GM12878 (cell line): Measurements from ENCODE around the gene SETD1A. TPM values are rescaled to one million over a fixed set of nuclear protein-coding genes. Genes with fewer than 3 reads are reported as not detected.

Experiments
- ATAC-seq: fragments of 200-7000 bp; cut with Tn5 transposase; 3 replicates; pipeline ENCODE4 v1.9.1; 2020; ENCODE audit warnings: mild to moderate bottlenecking, moderate library complexity
- BruUV-seq: library from RNA; stranded (reverse); fragments of 400-500 nt; replicated peaks from 2 replicates; lab custom pipeline; 2021; lab: Mats Ljungman, UMichigan
- CTCF ChIA-PET: fragments of 300-600 bp; sonication (Branson Sonifier 250); formaldehyde crosslinking; extraction: SDS; loops from one replicate; lab custom pipeline; 2021; ENCODE audit warnings: inconsistent platforms; lab: Yijun Ruan, JAX
- POLR2A ChIA-PET: fragments of 350-600 bp; formaldehyde crosslinking; extraction: SDS; loops from one replicate; lab custom pipeline; 2021; ENCODE audit warnings: inconsistent platforms; lab: Charles Lee
- RAD21 ChIA-PET: fragments of 300-600 bp; sonication (Branson Sonifier 250); formaldehyde crosslinking; loops from one replicate; lab custom pipeline; 2023; ENCODE audit warnings: antibody characterized with exemption; ENCODE audit not compliant: unreplicated experiment; lab: Charles Lee
- SMC1A ChIA-PET: fragments of 300-600 bp; sonication (Branson Sonifier 250); formaldehyde crosslinking; loops from one replicate; lab custom pipeline; 2023; ENCODE audit not compliant: unreplicated experiment, uncharacterized antibody; lab: Charles Lee
- DNase-seq: peaks from one replicate; pipeline ENCODE4 v3.0.0-alpha.2; 2011; ENCODE audit warnings: low read depth, low spot score
- FAIRE-seq: peaks from 3 replicates; lab custom pipeline; 2011; peaks lifted over from hg19 to GRCh38; lab: Jason Lieb, UNC
- H2AFZ ChIP-seq: 2 replicates; pipeline ENCODE4 v1.6.0; 2011; ENCODE audit warnings: low read depth, low read length, control low read depth; ENCODE audit not compliant: control insufficient read depth
- H3K27ac ChIP-seq: 2 replicates; pipeline ENCODE4 v1.5.1; 2011; ENCODE audit warnings: control low read depth; ENCODE audit not compliant: control insufficient read depth, insufficient read depth
- H3K27me3 ChIP-seq, 2 experiments: replicated peaks in 1 of 2; 2 replicates each; pipeline versions ENCODE4 v1.6.0 to v1.6.1; 2011; ENCODE audit warnings: low read length in 1 of 2; ENCODE audit not compliant: control insufficient read depth in 2 of 2, insufficient read depth in 2 of 2
- H3K36me3 ChIP-seq, 2 experiments: 2 replicates each; pipeline ENCODE4 v1.5.1; 2011; ENCODE audit warnings: low read length in 1 of 2; ENCODE audit not compliant: control insufficient read depth in 2 of 2, insufficient read depth in 2 of 2
- H3K4me1 ChIP-seq: 2 replicates; pipeline ENCODE4 v1.6.1; 2011; ENCODE audit warnings: mild to moderate bottlenecking, low read length, moderate library complexity, mixed read lengths; ENCODE audit not compliant: control insufficient read depth, insufficient read depth
- H3K4me2 ChIP-seq: 2 replicates; pipeline ENCODE4 v1.6.0; 2011; ENCODE audit warnings: control low read depth; ENCODE audit not compliant: control insufficient read depth, insufficient read depth
- H3K4me3 ChIP-seq: fragments of 200-600 bp; sonication (generic); 2 replicates; pipeline ENCODE4 v1.5.1; 2016
- H3K79me2 ChIP-seq: 2 replicates; pipeline ENCODE4 v1.6.0; 2011; ENCODE audit warnings: low read length; ENCODE audit not compliant: control insufficient read depth, insufficient read depth
- H3K9ac ChIP-seq: 2 replicates; pipeline ENCODE4 v1.8.0; 2011; ENCODE audit warnings: low read length, control low read depth, mixed read lengths; ENCODE audit not compliant: control insufficient read depth, insufficient read depth
- H3K9me3 ChIP-seq: replicated peaks from 3 replicates; pipeline ENCODE4 v1.5.1; 2011; ENCODE audit warnings: mild to moderate bottlenecking, low read length; ENCODE audit not compliant: control insufficient read depth, insufficient read depth
- H4K20me1 ChIP-seq: 2 replicates; pipeline ENCODE4 v1.6.0; 2011; ENCODE audit not compliant: control insufficient read depth, insufficient read depth
- BCL11A ChIP-seq: IDR thresholded peaks from 2 replicates; pipeline ENCODE4 v1.6.1; 2011; ENCODE audit warnings: low read depth, low read length
- CHD1 ChIP-seq: IDR thresholded peaks from 2 replicates; pipeline ENCODE4 v1.6.1; 2012; ENCODE audit warnings: low read depth, low read length, improper control_type of control experiment
- DPF2 ChIP-seq: fragments of 450-650 bp; IDR thresholded peaks from 2 replicates; pipeline ENCODE4 v1.6.1; 2017; ENCODE audit warnings: mild to moderate bottlenecking
- EGR1 ChIP-seq, 2 experiments: IDR thresholded peaks; 1 replicate in 1 of 2; 2 replicates in 1 of 2; pipeline ENCODE4 v1.6.1; 2011 to 2012; ENCODE audit warnings: low read depth in 2 of 2, low read length in 2 of 2, borderline replicate concordance in 1 of 2, mild to moderate bottlenecking in 1 of 2, moderate library complexity in 1 of 2
- ESRRA ChIP-seq: IDR thresholded peaks from 2 replicates; pipeline ENCODE4 v1.6.1; 2012; ENCODE audit warnings: mild to moderate bottlenecking, low read length, improper control_type of control experiment
- ETV6 ChIP-seq, 2 experiments: fragments of 450-650 bp in 1 of 2; IDR thresholded peaks in 1 of 2; conservative IDR thresholded peaks in 1 of 2; 2 replicates each; pipeline ENCODE4 v1.6.1; 2014; ENCODE audit warnings: antibody characterized with exemption in 1 of 2, borderline replicate concordance in 1 of 2, low read depth in 1 of 2, mild to moderate bottlenecking in 1 of 2, moderate library complexity in 1 of 2
- EZH2 ChIP-seq: IDR thresholded peaks from 2 replicates; pipeline ENCODE4 v1.6.1; 2012; ENCODE audit warnings: low read depth, mild to moderate bottlenecking, control low read depth, inconsistent platforms, low read length, borderline replicate concordance; ENCODE audit not compliant: control insufficient read depth
- HDAC2 ChIP-seq: fragments of 200-600 bp; sonication (generic); IDR thresholded peaks from 2 replicates; pipeline ENCODE4 v1.6.1; 2017
- NFYA ChIP-seq: IDR thresholded peaks from 2 replicates; pipeline ENCODE4 v1.6.1; 2011; ENCODE audit warnings: low read depth, mild to moderate bottlenecking, low read length, improper control_type of control experiment, borderline replicate concordance
- YY1 ChIP-seq: IDR thresholded peaks from 2 replicates; pipeline ENCODE4 v1.6.1; 2011; ENCODE audit warnings: low read depth, mild to moderate bottlenecking, low read length
- ZNF207 ChIP-seq: fragments of 450-650 bp; IDR thresholded peaks from 2 replicates; pipeline ENCODE4 v1.6.1; 2014; ENCODE audit warnings: antibody characterized with exemption, mild to moderate bottlenecking, borderline replicate concordance
- ZNF24 ChIP-seq: fragments of 450-650 bp; IDR thresholded peaks from 2 replicates; pipeline ENCODE4 v1.6.1; 2017; ENCODE audit warnings: antibody characterized with exemption, mild to moderate bottlenecking
- ZNF274 ChIP-seq: IDR thresholded peaks from one replicate; pipeline ENCODE4 v1.8.0; 2011; ENCODE audit not compliant: insufficient read length, insufficient read depth
- WGBS: methylation state at CpG from one replicate; pipeline ENCODE4 v1.1.6; 2016; ENCODE audit warnings: low lambda C conversion rate; ENCODE audit not compliant: insufficient replicate concordance, insufficient coverage; ENCODE audit errors: missing lambda C conversion rate; 5-methylcytosine and 5-hydroxymethylcytosine counted together
- in situ Hi-C: fragments of 300-500 bp; cut with MboI; formaldehyde crosslinking; loops from 9 replicates; pipeline ENCODE4 v1.14.3; 2018; ENCODE audit warnings: mixed read lengths
- intact Hi-C: fragments of 100-400 bp; cut with micrococcal nuclease; formaldehyde crosslinking; loops from one replicate; pipeline ENCODE4 v1.14.2; 2022; ENCODE audit not compliant: unreplicated experiment
- polyA plus RNA-seq, 11 experiments: library from polyadenylated mRNA; depleted of rRNA in 4 of 11; unstranded in 6 of 11; stranded (reverse) in 5 of 11; fragments of >200 nt; fragmentation: Nextera tagmentation in 4 of 11; fragmentation: Illumina TruSeq in 1 of 11; extraction: Ambion mirVana in 4 of 11; extraction: Trizol in 1 of 11; gene quantifications; 1 replicate in 1 of 11; 2 replicates in 10 of 11; pipeline versions ENCODE4 v1.2.1 to v1.2.3, GENCODE V29; 2011 to 2016; ENCODE audit warnings: inconsistent platforms in 2 of 11, missing spikeins in 2 of 11, low read depth in 1 of 11
- total RNA-seq, 4 experiments: library from RNA; depleted of rRNA in 3 of 4; stranded (reverse); fragments of >200 nt in 3 of 4; fragmentation: Illumina TruSeq in 1 of 4; extraction: Trizol in 1 of 4; gene quantifications; 2 replicates each; pipeline versions ENCODE4 v1.2.1 to v1.2.3, GENCODE V29; 2013 to 2021
- TF ChIP-seq, protein P1 (sequence below): IDR thresholded peaks from 2 replicates; pipeline ENCODE4 v1.6.1; 2011; ENCODE audit warnings: low read depth, mild to moderate bottlenecking, low read length, moderate library complexity, borderline replicate concordance; ENCODE audit errors: extremely low read depth
- TF ChIP-seq, protein P2 (sequence below): fragments of 450-650 bp; IDR thresholded peaks from 2 replicates; pipeline ENCODE4 v1.6.1; 2018; ENCODE audit warnings: borderline replicate concordance, mild to moderate bottlenecking; ENCODE audit not compliant: partially characterized antibody

Gene SETD1A
- total and polyA plus RNA-seq, 10 of the 15 experiments (the other 5 are each of a cell fraction or from before 2014, with no cell fraction given): 0.02 to 25.9 (median 4.9) TPM

DNA sequence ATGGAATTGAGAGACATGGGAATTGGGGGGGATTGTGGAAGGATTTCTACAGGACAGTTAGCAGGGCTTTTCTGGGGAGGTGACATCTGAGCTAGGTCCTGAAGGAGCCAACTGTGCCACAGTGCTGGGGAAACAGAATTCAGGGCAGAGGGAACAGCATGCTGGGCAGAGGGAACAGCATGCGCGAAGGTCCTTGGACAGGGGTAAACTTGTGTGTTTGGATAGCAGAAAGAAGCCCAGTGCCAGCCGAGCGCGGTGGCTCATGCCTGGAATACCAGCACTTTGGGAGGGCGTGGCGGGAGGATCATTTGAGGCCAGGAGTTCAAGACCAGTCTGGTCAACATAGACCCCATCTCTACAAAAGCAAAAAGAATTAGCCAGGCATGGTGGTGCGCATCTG is 49.0 kb downstream of the SETD1A start:
- DNase-seq (no peak), FAIRE-seq (no peak)
- Histone ChIP-seq H3K36me3 (no peaks in the 10 kb centered on the region), H3K4me3 (no peak overlapping the region), H3K4me2 (no peak overlapping the region)
- intact Hi-C loops: no loop called here
- CTCF ChIA-PET: interaction anchor here (1.1 kb wide), 1 partner anchor 21 kb away, joined by 4 read pairs; no protein-coding TSS in a partner anchor
- no TSS peak for BruUV-seq
- 76% methylated on average over 8 of the region's 8 CpGs for WGBS
- TF ChIP-seq ZNF24 (no peak), ZNF207 (no peak), EGR1 (IDR thresholded peaks at IDR 0.05; ENCODE audit: borderline replicate concordance in 1 of 2, low read depth in 2 of 2, low read length in 2 of 2) (no peak), YY1 (no peak), BCL11A (no peak), ZNF274 (no peak), ESRRA (no peak), HDAC2 (no peak), EZH2 (no peak), DPF2 (no peak), CHD1 (no peak), ETV6 (conservative IDR thresholded peaks at IDR 0.05 in 1 of 2, IDR thresholded peaks at IDR 0.05 in 1 of 2; ENCODE audit: borderline replicate concordance in 1 of 2, low read depth in 1 of 2) (no peak), NFYA (no peak)
- TF ChIP-seq, protein P1, sequence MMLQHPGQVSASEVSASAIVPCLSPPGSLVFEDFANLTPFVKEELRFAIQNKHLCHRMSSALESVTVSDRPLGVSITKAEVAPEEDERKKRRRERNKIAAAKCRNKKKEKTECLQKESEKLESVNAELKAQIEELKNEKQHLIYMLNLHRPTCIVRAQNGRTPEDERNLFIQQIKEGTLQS: no peak
- TF ChIP-seq, protein P2, sequence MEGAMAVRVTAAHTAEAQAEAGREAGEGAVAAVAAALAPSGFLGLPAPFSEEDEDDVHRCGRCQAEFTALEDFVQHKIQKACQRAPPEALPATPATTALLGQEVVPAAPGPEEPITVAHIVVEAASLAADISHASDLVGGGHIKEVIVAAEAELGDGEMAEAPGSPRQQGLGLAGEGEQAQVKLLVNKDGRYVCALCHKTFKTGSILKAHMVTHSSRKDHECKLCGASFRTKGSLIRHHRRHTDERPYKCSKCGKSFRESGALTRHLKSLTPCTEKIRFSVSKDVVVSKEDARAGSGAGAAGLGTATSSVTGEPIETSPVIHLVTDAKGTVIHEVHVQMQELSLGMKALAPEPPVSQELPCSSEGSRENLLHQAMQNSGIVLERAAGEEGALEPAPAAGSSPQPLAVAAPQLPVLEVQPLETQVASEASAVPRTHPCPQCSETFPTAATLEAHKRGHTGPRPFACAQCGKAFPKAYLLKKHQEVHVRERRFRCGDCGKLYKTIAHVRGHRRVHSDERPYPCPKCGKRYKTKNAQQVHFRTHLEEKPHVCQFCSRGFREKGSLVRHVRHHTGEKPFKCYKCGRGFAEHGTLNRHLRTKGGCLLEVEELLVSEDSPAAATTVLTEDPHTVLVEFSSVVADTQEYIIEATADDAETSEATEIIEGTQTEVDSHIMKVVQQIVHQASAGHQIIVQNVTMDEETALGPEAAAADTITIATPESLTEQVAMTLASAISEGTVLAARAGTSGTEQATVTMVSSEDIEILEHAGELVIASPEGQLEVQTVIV: no peak
- TF ChIP-seq, all 136 proteins: peak for 0
- Histone ChIP-seq H3K9me3 (no peaks in the 10 kb centered on the region), H2AFZ (no peak overlapping the region), H3K79me2 (no peaks in the 10 kb centered on the region), H3K27me3 (peaks cover 3 to 10% of the 10 kb centered on the region in 2 experiments), H3K4me1 (no peaks in the 10 kb centered on the region), H4K20me1 (no peaks in the 10 kb centered on the region), H3K27ac (no peak overlapping the region), H3K9ac (no peak overlapping the region)
- ChIA-PET RAD21 (no interaction called here), POLR2A (no interaction called here), SMC1A (no interaction called here)
- in situ Hi-C loops: no loop called here
- ATAC-seq: no peak
